Endodermal cell (in vitro differentiated cells): Measurements from ENCODE around the gene DYRK1A. TPM values are rescaled to one million over a fixed set of nuclear protein-coding genes. Genes with fewer than 3 reads are reported as not detected.

ENCODE experiments used
- DNase-seq: peaks from one replicate; pipeline ENCODE4 v3.0.0-alpha.2; 2017
- H3K27ac ChIP-seq: 2 replicates; pipeline ENCODE4 v1.5.1; 2013; ENCODE audit warnings: mild to moderate bottlenecking, low read depth, low read length, moderate library complexity
- H3K27me3 ChIP-seq: 2 replicates; pipeline ENCODE4 v1.6.1; 2013; ENCODE audit warnings: mild to moderate bottlenecking, low read length, moderate library complexity; ENCODE audit not compliant: insufficient read depth, control insufficient read depth, poor library complexity, severe bottlenecking
- H3K36me3 ChIP-seq: 2 replicates; pipeline ENCODE4 v1.7.0; 2013; ENCODE audit warnings: mild to moderate bottlenecking, low read length, moderate library complexity; ENCODE audit not compliant: control insufficient read depth, insufficient read depth
- H3K4me1 ChIP-seq: one replicate; pipeline ENCODE4 v1.7.0; 2013; ENCODE audit warnings: low read length; ENCODE audit not compliant: control insufficient read depth, insufficient read depth
- H3K4me3 ChIP-seq: 2 replicates; pipeline ENCODE4 v1.5.1; 2013; ENCODE audit warnings: mild to moderate bottlenecking, low read length, moderate library complexity
- H3K9ac ChIP-seq: 2 replicates; pipeline ENCODE4 v1.6.1; 2013; ENCODE audit warnings: mild to moderate bottlenecking, low read length, moderate library complexity; ENCODE audit not compliant: poor library complexity, severe bottlenecking; ENCODE audit errors: extremely low read depth
- H3K9me3 ChIP-seq: 2 replicates; pipeline ENCODE4 v1.6.1; 2013; ENCODE audit warnings: mild to moderate bottlenecking, low read length, moderate library complexity; ENCODE audit not compliant: control insufficient read depth
- H3K27ac Mint-ChIP-seq: 2 replicates; pipeline ENCODE4 v1.8.0; 2020; ENCODE audit warnings: mixed read lengths
- H3K27me3 Mint-ChIP-seq: 2 replicates; pipeline ENCODE4 v1.8.0; 2021; ENCODE audit warnings: mild to moderate bottlenecking, mixed read lengths; ENCODE audit not compliant: insufficient read depth
- H3K36me3 Mint-ChIP-seq: 2 replicates; pipeline ENCODE4 v1.8.0; 2020; ENCODE audit warnings: low read depth, mixed read lengths
- H3K4me1 Mint-ChIP-seq: 2 replicates; pipeline ENCODE4 v1.8.0; 2020; ENCODE audit warnings: mixed read lengths
- H3K4me3 Mint-ChIP-seq: 2 replicates; pipeline ENCODE4 v1.8.0; 2020; ENCODE audit warnings: mild to moderate bottlenecking, moderate library complexity, mixed read lengths
- H3K9me3 Mint-ChIP-seq: 2 replicates; pipeline ENCODE4 v1.8.0; 2020; ENCODE audit warnings: mild to moderate bottlenecking, mixed read lengths
- CTCF ChIP-seq: fragments of 200-600 bp; sonication (generic); conservative IDR thresholded peaks from 2 replicates; pipeline ENCODE4 v1.5.0; 2021; ENCODE audit warnings: antibody characterized with exemption, mild to moderate bottlenecking
- WGBS, 2 experiments: methylation state at CpG; one replicate each; pipeline versions ENCODE4 v1.1.5 to v1.1.7; 2013; ENCODE audit warnings: missing lambda C conversion rate in 2 of 2, mixed read lengths in 1 of 2; ENCODE audit not compliant: insufficient coverage in 1 of 2, insufficient read length in 1 of 2; 5-methylcytosine and 5-hydroxymethylcytosine counted together
- total RNA-seq, 2 donors: library from RNA; stranded (reverse); fragmentation: NEBNext Ultra II Directional in 1 of 2; extraction: Animal tissue kit (Norgen Biotek cat#: 25700) in 1 of 2; gene quantifications; 2 replicates in 1 of 2; 3 replicates in 1 of 2; pipeline ENCODE4 v1.2.1, GENCODE V29; 2021

The DYRK1A gene
- total RNA-seq, 2 donors from 2014 or later = 73.9 to 75.2 TPM

DNA sequence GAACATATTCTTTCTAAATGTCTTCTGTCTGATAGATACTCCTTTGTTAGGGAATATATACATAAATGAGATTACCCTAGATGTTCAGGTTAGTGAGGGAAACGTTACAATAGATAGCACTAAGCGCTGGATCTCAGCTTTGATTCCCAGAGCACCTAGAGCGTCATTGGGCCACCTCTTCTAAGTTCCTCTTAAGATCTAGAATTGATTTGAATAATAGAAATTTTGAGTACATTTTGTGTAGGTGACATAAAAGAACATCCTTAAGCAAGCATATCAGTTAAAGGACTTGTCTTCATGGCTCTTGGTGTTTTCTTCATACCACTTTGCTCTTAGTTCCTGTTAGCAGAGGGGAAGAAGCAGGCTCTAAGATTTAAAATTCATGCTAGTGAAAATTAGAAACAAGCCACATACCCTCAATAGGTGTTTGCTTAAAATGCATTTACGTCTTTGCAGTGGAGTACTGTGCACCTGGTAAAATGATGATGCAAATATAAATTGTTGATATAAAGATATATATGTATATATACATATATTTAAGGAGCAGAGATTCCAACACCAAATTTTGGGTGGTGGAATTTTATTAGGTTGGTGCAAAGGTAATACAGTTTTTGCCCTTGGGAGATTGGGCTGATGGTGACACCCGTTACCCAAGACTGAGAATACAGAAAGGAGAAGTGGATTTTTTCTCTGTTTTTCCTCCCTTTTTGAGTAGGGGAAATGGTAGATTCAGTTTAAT lies 47.1 kb downstream of the DYRK1A start:
- H3K4me3 ChIP-seq = no peak overlapping the region
- H3K27me3 ChIP-seq = no peaks in the 10 kb centered on the region
- H3K9me3 ChIP-seq = no peaks in the 10 kb centered on the region
- H3K4me1 ChIP-seq = peaks cover 4% of the 10 kb centered on the region
- Mint-ChIP-seq H3K4me1 (peaks cover 23% of the 10 kb centered on the region), H3K9me3 (no peaks in the 10 kb centered on the region), H3K27ac (no peak overlapping the region), H3K27me3 (no peaks in the 10 kb centered on the region), H3K4me3 (no peak overlapping the region), H3K36me3 (peaks cover 7% of the 10 kb centered on the region)
- no peak overlapping the region for H3K27ac ChIP-seq
- WGBS, 2 experiments = 89 to 97% methylated on average over 3 to 4 of the region's 5 CpGs
- no peak for DNase-seq
- H3K36me3 ChIP-seq = peaks cover 11% of the 10 kb centered on the region
- TF ChIP-seq CTCF = no peak
- no peak overlapping the region for H3K9ac ChIP-seq

GRCh38 chr21:37414292-37415253 lies 48.0 kb downstream of the DYRK1A start:
- Mint-ChIP-seq H3K9me3 (no peaks in the 10 kb centered on the region), H3K36me3 (peaks cover 7% of the 10 kb centered on the region), H3K27me3 (no peaks in the 10 kb centered on the region), H3K4me3 (no peak overlapping the region), H3K4me1 (peaks cover 24% of the 10 kb centered on the region), H3K27ac (no peak overlapping the region)
- Histone ChIP-seq H3K9ac (no peak overlapping the region), H3K27me3 (no peaks in the 10 kb centered on the region), H3K4me1 (peaks cover 6% of the 10 kb centered on the region), H3K27ac (no peak overlapping the region), H3K4me3 (no peak overlapping the region), H3K36me3 (peaks cover 11% of the 10 kb centered on the region), H3K9me3 (no peaks in the 10 kb centered on the region)
- 94 to 100% methylated on average over 2 to 5 of the region's 5 CpGs for WGBS, 2 experiments
- TF ChIP-seq CTCF = no peak
- no peak for DNase-seq

DNA sequence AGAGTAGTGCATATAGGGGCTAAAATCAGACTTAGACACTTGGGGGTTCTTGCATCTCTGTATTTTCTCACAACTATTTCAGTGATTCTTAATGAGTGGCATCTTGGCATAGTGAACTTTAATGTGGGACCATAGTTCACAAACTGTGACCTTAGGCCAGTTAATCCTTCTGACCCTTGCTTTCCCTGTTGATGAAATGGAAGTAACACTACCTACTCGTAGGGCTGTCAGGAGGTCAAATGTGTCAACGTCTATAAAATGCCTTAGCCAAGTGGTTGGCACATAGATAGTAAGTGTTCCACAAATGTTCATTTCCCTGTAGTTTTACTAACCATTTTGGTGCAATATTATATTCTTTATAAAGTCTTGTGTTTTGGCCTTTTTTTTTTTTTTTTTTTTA lies 49.4 kb downstream of the DYRK1A start:
- Mint-ChIP-seq H3K9me3 (no peaks in the 10 kb centered on the region), H3K27me3 (no peaks in the 10 kb centered on the region), H3K36me3 (no peaks in the 10 kb centered on the region), H3K27ac (peak overlapping the region; percentile 53), H3K4me1 (peaks cover 31% of the 10 kb centered on the region), H3K4me3 (no peak overlapping the region)
- Histone ChIP-seq H3K9me3 (no peaks in the 10 kb centered on the region), H3K36me3 (peaks cover 3% of the 10 kb centered on the region), H3K27me3 (no peaks in the 10 kb centered on the region), H3K9ac (no peak overlapping the region), H3K4me1 (peaks cover 8% of the 10 kb centered on the region), H3K4me3 (no peak overlapping the region), H3K27ac (no peak overlapping the region)
- no peak for DNase-seq
- WGBS, 2 experiments = 100% methylated on average over 1 to 2 of the region's 2 CpGs
- no peak for TF ChIP-seq CTCF
